Adrenal gland (tissue), 5 donors: ENCODE data around the gene AADACL4.

Source experiments
- CTCF ChIP-seq, 6 experiments: fragments of 450-650 bp in 4 of 6; fragments of 200-600 bp in 2 of 6; sonication (generic) in 1 of 6; IDR thresholded peaks; 1 replicate in 5 of 6; 2 replicates in 1 of 6; pipeline versions ENCODE4 v1.5.1 to v1.8.0; 2016 to 2021; ENCODE audit warnings: antibody characterized with exemption in 6 of 6, mild to moderate bottlenecking in 2 of 6, moderate library complexity in 1 of 6
- POLR2A ChIP-seq, 2 donors: fragments of 450-650 bp; IDR thresholded peaks; one replicate each; pipeline ENCODE4 v1.6.1; 2017; ENCODE audit warnings: antibody characterized with exemption in 2 of 2, mild to moderate bottlenecking in 2 of 2, moderate library complexity in 1 of 2
- donor health status: DM: no; HTN: no; CAD: no.

- TF ChIP-seq CTCF (IDR thresholded peaks at IDR 0.05) (no peak), POLR2A (IDR thresholded peaks at IDR 0.05) (no peak)
These were observed 27.0 kb upstream of the AADACL4 start for GRCh38 chr1:12616709-12617373.
